CD14-positive monocyte (primary cell): ENCODE data around the gene KAT14. TPM values are rescaled to one million over a fixed set of nuclear protein-coding genes. Genes with fewer than 3 reads are reported as not detected.
"Not testable (repeated sequence)": the region's sequence is repeated elsewhere in the genome, so short reads cannot be mapped to it uniquely, and the experiment has no call there.

ENCODE experiments used
- DNase-seq, 3 donors: peaks; one replicate each; pipeline ENCODE4 v3.0.0-alpha.2; 2011 to 2022
- H2AFZ ChIP-seq: 2 replicates; pipeline ENCODE4 v1.6.0; 2012; ENCODE audit warnings: mild to moderate bottlenecking, low read depth, low read length, inconsistent platforms; ENCODE audit not compliant: insufficient read depth, poor library complexity, severe bottlenecking
- H3K27ac ChIP-seq, 2 donors: 1 replicate in 1 of 2; 2 replicates in 1 of 2; pipeline ENCODE4 v1.5.1; 2012 to 2013; ENCODE audit warnings: low read length in 2 of 2, control low read depth in 1 of 2, inconsistent platforms in 1 of 2, low read depth in 1 of 2, mild to moderate bottlenecking in 1 of 2
- H3K27me3 ChIP-seq, 2 donors: one replicate each; pipeline versions ENCODE4 v1.6.0 to v1.6.1; 2011 to 2013; ENCODE audit warnings: low read length in 2 of 2; ENCODE audit not compliant: control insufficient read depth in 2 of 2, insufficient read depth in 2 of 2
- H3K36me3 ChIP-seq, 2 donors: replicated peaks in 1 of 2; 1 replicate in 1 of 2; 2 replicates in 1 of 2; pipeline versions ENCODE4 v1.5.1 to v1.6.1; 2012 to 2013; ENCODE audit warnings: low read length in 2 of 2, control low read depth in 1 of 2, inconsistent platforms in 1 of 2, mild to moderate bottlenecking in 1 of 2; ENCODE audit not compliant: insufficient read depth in 2 of 2, control insufficient read depth in 1 of 2
- H3K4me1 ChIP-seq, 2 donors: 1 replicate in 1 of 2; 2 replicates in 1 of 2; pipeline versions ENCODE4 v1.5.1 to v1.6.1; 2012 to 2013; ENCODE audit warnings: low read length in 2 of 2, control low read depth in 1 of 2, inconsistent platforms in 1 of 2, mild to moderate bottlenecking in 1 of 2, moderate library complexity in 1 of 2; ENCODE audit not compliant: insufficient read depth in 2 of 2, control insufficient read depth in 1 of 2
- H3K4me2 ChIP-seq: replicated peaks from 2 replicates; pipeline ENCODE3; 2012; ENCODE audit warnings: low read length, moderate library complexity, mild to moderate bottlenecking; ENCODE audit not compliant: poor library complexity, severe bottlenecking; ENCODE audit errors: extremely low read depth
- H3K4me3 ChIP-seq, 3 experiments: fragments of 200-600 bp in 1 of 3; sonication (generic) in 1 of 3; replicated peaks in 1 of 3; 1 replicate in 2 of 3; 2 replicates in 1 of 3; pipeline ENCODE4 v1.5.1; 2011 to 2013; ENCODE audit warnings: low read length in 3 of 3, mild to moderate bottlenecking in 3 of 3, control low read depth in 2 of 3, low read depth in 2 of 3, inconsistent platforms in 1 of 3, moderate library complexity in 1 of 3
- H3K79me2 ChIP-seq: 2 replicates; pipeline ENCODE4 v1.6.0; 2012; ENCODE audit warnings: mild to moderate bottlenecking, control low read depth, inconsistent platforms, low read length, moderate library complexity; ENCODE audit not compliant: insufficient read depth
- H3K9ac ChIP-seq: 2 replicates; pipeline ENCODE4 v1.6.0; 2017; ENCODE audit warnings: low read length, mild to moderate bottlenecking; ENCODE audit not compliant: insufficient read depth, poor library complexity, severe bottlenecking
- H3K9me3 ChIP-seq, 2 donors: replicated peaks in 1 of 2; 1 replicate in 1 of 2; 2 replicates in 1 of 2; pipeline versions ENCODE4 v1.5.1 to v1.6.1; 2012 to 2013; ENCODE audit warnings: low read length in 2 of 2, control low read depth in 1 of 2; ENCODE audit not compliant: control insufficient read depth in 1 of 2, insufficient read depth in 1 of 2
- H4K20me1 ChIP-seq: 2 replicates; pipeline ENCODE4 v1.6.0; 2012; ENCODE audit warnings: mild to moderate bottlenecking, low read length, control low read depth, moderate library complexity; ENCODE audit not compliant: insufficient read depth
- H3K27ac Mint-ChIP-seq, 7 donors: one replicate each; pipeline ENCODE4 v1.8.0; 2020; ENCODE audit warnings: mild to moderate bottlenecking in 7 of 7, mixed read lengths in 7 of 7, moderate library complexity in 6 of 7, inconsistent platforms in 2 of 7
- H3K27me3 Mint-ChIP-seq, 3 donors: one replicate each; pipeline ENCODE4 v1.8.0; 2021 to 2022; ENCODE audit warnings: low read depth in 3 of 3, mild to moderate bottlenecking in 3 of 3, mixed read lengths in 3 of 3, moderate library complexity in 3 of 3, inconsistent platforms in 1 of 3
- H3K36me3 Mint-ChIP-seq, 2 donors: one replicate each; pipeline ENCODE4 v1.8.0; 2020; ENCODE audit warnings: mixed read lengths in 2 of 2, inconsistent platforms in 1 of 2, mild to moderate bottlenecking in 1 of 2
- H3K4me1 Mint-ChIP-seq: one replicate; pipeline ENCODE4 v1.8.0; 2020; ENCODE audit warnings: mild to moderate bottlenecking, mixed read lengths
- H3K4me3 Mint-ChIP-seq, 2 donors: one replicate each; pipeline ENCODE4 v1.8.0; 2020; ENCODE audit warnings: mild to moderate bottlenecking in 2 of 2, mixed read lengths in 2 of 2, moderate library complexity in 1 of 2
- H3K9me3 Mint-ChIP-seq, 7 donors: one replicate each; pipeline ENCODE4 v1.8.0; 2020 to 2022; ENCODE audit warnings: mixed read lengths in 7 of 7, mild to moderate bottlenecking in 6 of 7, moderate library complexity in 6 of 7, inconsistent platforms in 2 of 7
- WGBS: methylation state at CpG from one replicate; pipeline ENCODE4 v1.1.5; 2013; ENCODE audit warnings: missing lambda C conversion rate; ENCODE audit not compliant: insufficient coverage; 5-methylcytosine and 5-hydroxymethylcytosine counted together
- intact Hi-C, 2 donors: fragments of 100-400 bp; cut with micrococcal nuclease; formaldehyde crosslinking; loops; one replicate each; pipeline versions ENCODE4 v1.15.0 to v1.15.1; 2023
- polyA plus RNA-seq, 3 donors: library from polyadenylated mRNA; depleted of rRNA in 1 of 3; unstranded in 2 of 3; stranded (reverse) in 1 of 3; fragments of 300-500 nt in 2 of 3; fragments of >200 nt in 1 of 3; fragmentation: Illumina TruSeq in 2 of 3; gene quantifications; 1 replicate in 2 of 3; 2 replicates in 1 of 3; pipeline ENCODE4 v1.2.3, GENCODE V29; 2012 to 2021
- TF ChIP-seq, protein P1 (sequence below): fragments of 200-600 bp; IDR thresholded peaks from one replicate; pipeline ENCODE4 v1.8.0; 2022; ENCODE audit warnings: antibody characterized with exemption, mild to moderate bottlenecking

KAT14 gene
- polyA plus RNA-seq, 3 donors = 3.4 to 6.0 (median 5.7) TPM

DNA sequence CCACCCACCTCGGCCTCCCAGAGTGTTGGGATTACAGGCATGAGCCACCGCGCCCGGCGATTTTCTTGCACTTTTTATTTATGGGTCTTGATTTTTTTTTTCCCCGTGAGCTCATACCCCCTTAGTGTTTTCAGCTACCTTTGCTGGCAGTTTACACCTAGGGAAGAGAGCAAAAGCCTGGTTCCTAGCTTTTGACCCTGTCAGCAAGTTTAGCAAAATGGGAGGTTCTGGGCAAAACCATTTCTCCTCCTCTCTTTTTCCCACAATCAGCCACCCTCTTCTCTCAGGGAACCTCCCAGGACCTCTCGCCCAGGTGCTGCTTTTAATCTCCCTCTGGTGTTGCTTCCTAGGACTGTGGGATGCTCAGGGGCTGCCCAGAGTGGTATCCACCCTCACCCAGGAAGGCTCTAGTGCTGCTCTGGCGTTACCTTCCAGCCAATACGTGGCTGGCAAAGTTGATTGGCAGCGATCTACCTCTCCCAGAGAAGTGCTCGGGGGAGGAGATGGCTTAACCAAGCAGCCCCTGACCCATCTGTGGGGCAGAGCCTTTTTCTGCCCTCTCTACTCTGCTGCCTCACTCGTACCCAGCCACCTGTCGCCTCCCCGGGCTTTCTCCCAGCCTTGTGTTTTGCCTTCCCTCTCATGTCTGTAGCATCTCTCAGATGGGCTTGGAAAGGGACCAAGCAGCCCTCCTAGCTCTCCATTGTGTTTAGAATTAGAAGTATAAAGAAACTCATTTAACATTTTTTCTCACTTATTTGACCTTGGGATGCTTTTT is 37.4 kb downstream of the KAT14 start:
- peaks cover 14 to 75% of the 10 kb centered on the region in 2 donors for H3K36me3 ChIP-seq
- H4K20me1 ChIP-seq = no peaks in the 10 kb centered on the region
- no peak overlapping the region for H3K4me2 ChIP-seq
- no peak overlapping the region for H2AFZ ChIP-seq
- no peak overlapping the region for H3K4me3 Mint-ChIP-seq
- no peaks in the 10 kb centered on the region for H3K4me1 ChIP-seq
- H3K36me3 Mint-ChIP-seq = peaks cover 61 to 78% of the 10 kb centered on the region in 2 donors
- H3K9me3 ChIP-seq = peaks cover 10 to 18% of the 10 kb centered on the region in 2 donors
- peak overlapping the region in 1 of 7 donors; percentile 25 for H3K27ac Mint-ChIP-seq
- no peak for DNase-seq
- 96% methylated on average over 5 of the region's 14 CpGs for WGBS
- no peaks in the 10 kb centered on the region for H3K27me3 ChIP-seq
- no peak overlapping the region for H3K9ac ChIP-seq
- H3K9me3 Mint-ChIP-seq = peaks cover 6 to 26% (median 15%) of the 10 kb centered on the region in 7 donors
- peaks cover 0 to 4% (median 0%) of the 10 kb centered on the region in 3 donors for H3K27me3 Mint-ChIP-seq
- H3K27ac ChIP-seq = no peak overlapping the region
- H3K4me1 Mint-ChIP-seq = no peaks in the 10 kb centered on the region
- H3K4me3 ChIP-seq = no peak overlapping the region
- TF ChIP-seq, protein P1, sequence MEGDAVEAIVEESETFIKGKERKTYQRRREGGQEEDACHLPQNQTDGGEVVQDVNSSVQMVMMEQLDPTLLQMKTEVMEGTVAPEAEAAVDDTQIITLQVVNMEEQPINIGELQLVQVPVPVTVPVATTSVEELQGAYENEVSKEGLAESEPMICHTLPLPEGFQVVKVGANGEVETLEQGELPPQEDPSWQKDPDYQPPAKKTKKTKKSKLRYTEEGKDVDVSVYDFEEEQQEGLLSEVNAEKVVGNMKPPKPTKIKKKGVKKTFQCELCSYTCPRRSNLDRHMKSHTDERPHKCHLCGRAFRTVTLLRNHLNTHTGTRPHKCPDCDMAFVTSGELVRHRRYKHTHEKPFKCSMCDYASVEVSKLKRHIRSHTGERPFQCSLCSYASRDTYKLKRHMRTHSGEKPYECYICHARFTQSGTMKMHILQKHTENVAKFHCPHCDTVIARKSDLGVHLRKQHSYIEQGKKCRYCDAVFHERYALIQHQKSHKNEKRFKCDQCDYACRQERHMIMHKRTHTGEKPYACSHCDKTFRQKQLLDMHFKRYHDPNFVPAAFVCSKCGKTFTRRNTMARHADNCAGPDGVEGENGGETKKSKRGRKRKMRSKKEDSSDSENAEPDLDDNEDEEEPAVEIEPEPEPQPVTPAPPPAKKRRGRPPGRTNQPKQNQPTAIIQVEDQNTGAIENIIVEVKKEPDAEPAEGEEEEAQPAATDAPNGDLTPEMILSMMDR = no peak
- intact Hi-C loops = no loop called here
- no peaks in the 10 kb centered on the region for H3K79me2 ChIP-seq

DNA sequence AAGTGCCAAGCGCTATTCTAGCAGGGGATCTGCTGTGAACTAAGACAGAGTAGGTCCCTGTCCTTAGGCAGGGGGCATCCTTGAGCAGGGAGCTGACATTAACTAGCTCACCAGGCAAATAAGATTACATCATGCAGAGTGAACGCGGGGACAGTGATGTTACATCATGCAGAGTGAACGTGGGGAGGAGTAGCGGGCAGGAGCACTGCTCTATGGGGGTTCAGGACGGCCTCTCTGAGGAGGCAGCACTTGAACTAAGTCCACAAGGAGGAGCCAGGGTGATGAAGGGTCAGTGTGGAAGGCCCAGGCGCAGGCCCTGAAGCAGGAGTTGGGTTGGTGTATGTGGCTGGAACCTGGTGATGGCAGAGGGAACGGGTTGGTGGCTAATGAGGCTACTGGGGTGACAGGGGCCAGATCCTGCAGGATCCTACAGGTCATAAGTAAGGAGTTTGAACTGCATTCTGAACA is 38.7 kb downstream of the KAT14 start:
- WGBS = 92% methylated on average over 8 of the region's 8 CpGs
- Histone ChIP-seq H3K27me3 (no peaks in the 10 kb centered on the region), H4K20me1 (no peaks in the 10 kb centered on the region), H3K36me3 (peaks cover 18 to 70% of the 10 kb centered on the region in 2 donors), H3K27ac (no peak overlapping the region), H3K4me2 (no peak overlapping the region), H2AFZ (no peak overlapping the region), H3K4me1 (no peaks in the 10 kb centered on the region), H3K4me3 (no peak overlapping the region), H3K79me2 (no peaks in the 10 kb centered on the region), H3K9ac (no peak overlapping the region), H3K9me3 (peaks cover 10 to 19% of the 10 kb centered on the region in 2 donors)
- Mint-ChIP-seq H3K4me3 (no peak overlapping the region), H3K27ac (peak overlapping the region in 1 of 7 donors; percentile 18), H3K4me1 (no peaks in the 10 kb centered on the region), H3K36me3 (peaks cover 59 to 77% of the 10 kb centered on the region in 2 donors), H3K9me3 (peaks cover 12 to 32% (median 20%) of the 10 kb centered on the region in 7 donors), H3K27me3 (peaks cover 0 to 4% (median 0%) of the 10 kb centered on the region in 3 donors)
- DNase-seq = no peak
- TF ChIP-seq, protein P1 = no peak
- intact Hi-C loops = no loop called here

DNA sequence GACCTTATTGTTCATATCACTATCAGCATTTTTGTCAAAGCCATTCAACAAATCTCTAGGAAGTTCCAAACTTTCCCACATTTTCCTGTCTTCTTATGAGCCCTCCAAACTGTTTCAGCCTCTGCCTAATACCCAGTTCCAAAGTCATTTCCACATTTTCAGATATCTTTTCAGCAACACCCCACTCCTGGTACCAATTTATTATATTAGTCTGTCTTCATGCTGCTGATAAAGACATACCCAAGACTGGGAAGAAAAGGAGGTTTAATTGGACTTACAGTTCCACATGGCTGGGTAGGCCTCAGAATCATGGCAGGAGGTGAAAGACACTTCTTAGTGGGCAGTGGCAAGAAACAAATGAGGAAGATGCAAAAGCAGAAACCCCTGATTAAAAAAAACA is 42.7 kb downstream of the KAT14 start:
- not testable (repeated sequence) for H3K79me2 ChIP-seq
- peaks cover 46 to 79% of the 10 kb centered on the region in 2 donors for H3K36me3 ChIP-seq

More for the DNA sequence above, 42.7 kb downstream of the KAT14 start:
- Mint-ChIP-seq H3K27ac (peak overlapping the region in 1 of 7 donors; percentile 32), H3K9me3 (peaks cover 12 to 32% (median 18%) of the 10 kb centered on the region in 7 donors), H3K36me3 (peaks cover 72 to 91% of the 10 kb centered on the region in 2 donors)
- H3K27me3 ChIP-seq, H3K27me3 Mint-ChIP-seq, H3K27ac ChIP-seq, intact Hi-C loops, H3K4me1 Mint-ChIP-seq, H4K20me1 ChIP-seq, DNase-seq, H3K4me1 ChIP-seq, H3K4me3 ChIP-seq, H2AFZ ChIP-seq, H3K4me3 Mint-ChIP-seq, H3K4me2 ChIP-seq, H3K9ac ChIP-seq: not testable (repeated sequence)
- peaks cover 10 to 17% of the 10 kb centered on the region in 2 donors for H3K9me3 ChIP-seq
